GM23338 (cell line): ENCODE results near the gene KIAA2012. TPM values are rescaled to one million over a fixed set of nuclear protein-coding genes. Genes with fewer than 3 reads are reported as not detected.

Experiments used
- ATAC-seq: fragments of 200-7000 bp; cut with Tn5 transposase; 3 replicates; pipeline ENCODE4 v1.9.1; 2020
- DNase-seq: peaks from one replicate; pipeline ENCODE4 v3.0.0-alpha.2; 2015; ENCODE audit warnings: low spot score
- H2AFZ ChIP-seq: fragments of 200-600 bp; sonication (generic); 2 replicates; pipeline ENCODE4 v1.8.0; 2016; ENCODE audit warnings: antibody characterized with exemption, mild to moderate bottlenecking, moderate library complexity
- H3F3A ChIP-seq: fragments of 200-600 bp; sonication (generic); replicated peaks from 2 replicates; pipeline ENCODE4 v1.8.0; 2017; ENCODE audit warnings: antibody characterized with exemption, mixed run types, low read depth
- H3K27ac ChIP-seq: fragments of 200-600 bp; sonication (generic); 2 replicates; pipeline ENCODE4 v1.6.1; 2016; ENCODE audit warnings: low read depth
- H3K27me3 ChIP-seq: fragments of 200-600 bp; sonication (generic); 2 replicates; pipeline ENCODE4 v1.8.0; 2016; ENCODE audit warnings: mild to moderate bottlenecking, mixed run types, moderate library complexity; ENCODE audit not compliant: insufficient read depth
- H3K36me3 ChIP-seq: fragments of 200-600 bp; sonication (generic); 2 replicates; pipeline ENCODE4 v1.8.0; 2016; ENCODE audit warnings: mild to moderate bottlenecking; ENCODE audit not compliant: insufficient read depth
- H3K4me1 ChIP-seq: fragments of 200-600 bp; sonication (generic); 2 replicates; pipeline ENCODE4 v1.8.0; 2016; ENCODE audit warnings: mild to moderate bottlenecking, moderate library complexity; ENCODE audit not compliant: insufficient read depth
- H3K4me2 ChIP-seq: fragments of 200-600 bp; sonication (generic); 2 replicates; pipeline ENCODE4 v1.7.1; 2017; ENCODE audit warnings: mixed run types
- H3K4me3 ChIP-seq: fragments of 200-600 bp; sonication (generic); 2 replicates; pipeline ENCODE4 v1.6.1; 2016; ENCODE audit warnings: mixed run types
- H3K79me2 ChIP-seq: fragments of 200-600 bp; sonication (generic); replicated peaks from 2 replicates; pipeline ENCODE4 v1.8.0; 2017; ENCODE audit warnings: mild to moderate bottlenecking; ENCODE audit not compliant: insufficient read depth
- H3K9me2 ChIP-seq: fragments of 200-600 bp; sonication (generic); 2 replicates; pipeline ENCODE4 v1.8.0; 2017; ENCODE audit not compliant: insufficient read depth
- H4K20me1 ChIP-seq: fragments of 200-600 bp; sonication (generic); replicated peaks from 2 replicates; pipeline ENCODE4 v1.8.0; 2017; ENCODE audit warnings: mild to moderate bottlenecking; ENCODE audit not compliant: insufficient read depth
- H3K27ac Mint-ChIP-seq: 2 replicates; pipeline ENCODE4 v1.8.0; 2020; ENCODE audit warnings: inconsistent platforms, mild to moderate bottlenecking, moderate library complexity, mixed read lengths
- H3K27me3 Mint-ChIP-seq: 3 replicates; pipeline ENCODE4 v1.8.0; 2022; ENCODE audit warnings: low read depth, mild to moderate bottlenecking, moderate library complexity, mixed read lengths, inconsistent platforms; ENCODE audit not compliant: insufficient read depth, poor library complexity
- H3K36me3 Mint-ChIP-seq: 3 replicates; pipeline ENCODE4 v1.8.0; 2021; ENCODE audit warnings: low read depth, mild to moderate bottlenecking, inconsistent platforms, moderate library complexity, mixed read lengths
- H3K4me1 Mint-ChIP-seq: 3 replicates; pipeline ENCODE4 v1.8.0; 2020; ENCODE audit warnings: mild to moderate bottlenecking, inconsistent platforms, mixed read lengths
- H3K4me3 Mint-ChIP-seq: 3 replicates; pipeline ENCODE4 v1.8.0; 2021; ENCODE audit warnings: moderate library complexity, mild to moderate bottlenecking, inconsistent platforms, mixed read lengths
- H3K9me3 Mint-ChIP-seq: 3 replicates; pipeline ENCODE4 v1.8.0; 2020; ENCODE audit warnings: moderate library complexity, mild to moderate bottlenecking, inconsistent platforms, mixed read lengths
- CREB1 ChIP-seq: fragments of 250-450 bp; sonication (Bioruptor Pico); IDR thresholded peaks from 2 replicates; pipeline ENCODE4 v1.5.0; 2020; ENCODE audit warnings: low read depth, mild to moderate bottlenecking, moderate library complexity
- CTCF ChIP-seq, 2 experiments: fragments of 200-600 bp in 1 of 2; sonication (generic) in 1 of 2; conservative IDR thresholded peaks; 2 replicates each; pipeline versions ENCODE4 v1.5.1 to v1.6.1; 2016 to 2017; ENCODE audit warnings: antibody characterized with exemption in 2 of 2, low read depth in 2 of 2, mild to moderate bottlenecking in 2 of 2, moderate library complexity in 1 of 2
- ETS1 ChIP-seq: IDR thresholded peaks from 2 replicates; pipeline ENCODE4 v1.6.1; 2016; ENCODE audit warnings: antibody characterized with exemption
- EZH2 ChIP-seq: fragments of 200-600 bp; sonication (generic); IDR thresholded peaks from one replicate; pipeline ENCODE4 v1.8.0; 2017; ENCODE audit warnings: antibody characterized with exemption, mild to moderate bottlenecking, low read depth; ENCODE audit not compliant: unreplicated experiment
- EZH2phosphoT487 ChIP-seq: fragments of 200-600 bp; sonication (generic); IDR thresholded peaks from one replicate; pipeline ENCODE4 v1.8.1; 2018; ENCODE audit warnings: antibody characterized with exemption; ENCODE audit not compliant: unreplicated experiment
- JUNB ChIP-seq: IDR thresholded peaks from one replicate; pipeline ENCODE4 v1.6.1; 2016; ENCODE audit warnings: antibody characterized with exemption; ENCODE audit not compliant: unreplicated experiment
- NANOG ChIP-seq: IDR thresholded peaks from 2 replicates; pipeline ENCODE4 v1.6.1; 2016; ENCODE audit warnings: antibody characterized with exemption, borderline replicate concordance
- POLR2AphosphoS5 ChIP-seq: IDR thresholded peaks from 2 replicates; pipeline ENCODE4 v1.6.1; 2016; ENCODE audit warnings: antibody characterized with exemption, low read depth
- REST ChIP-seq: IDR thresholded peaks from one replicate; pipeline ENCODE4 v1.6.1; 2018; ENCODE audit warnings: antibody characterized with exemption; ENCODE audit not compliant: unreplicated experiment
- STAT1 ChIP-seq: IDR thresholded peaks from one replicate; pipeline ENCODE4 v1.6.1; 2016; ENCODE audit warnings: antibody characterized with exemption; ENCODE audit not compliant: unreplicated experiment
- ZNF114 ChIP-seq: fragments of 250-450 bp; sonication (Bioruptor Pico); IDR thresholded peaks from 2 replicates; pipeline ENCODE4 v1.5.0; 2020; ENCODE audit warnings: mild to moderate bottlenecking, moderate library complexity
- ZNF331 ChIP-seq: fragments of 250-450 bp; sonication (Bioruptor Pico); IDR thresholded peaks from 2 replicates; pipeline ENCODE4 v1.5.0; 2020; ENCODE audit warnings: low read depth, mild to moderate bottlenecking, moderate library complexity
- polyA plus RNA-seq: library from polyadenylated mRNA; unstranded; fragments of >200 nt; fragmentation: Nextera tagmentation; extraction: Ambion mirVana; gene quantifications from 2 replicates; pipeline ENCODE4 v1.2.1, GENCODE V29; 2016
- total RNA-seq: library from RNA; depleted of rRNA; stranded (reverse); fragments of >200 nt; shearing (Covaris generic); gene quantifications from 2 replicates; pipeline ENCODE4 v1.2.3, GENCODE V29; 2014

KIAA2012 gene
- total and polyA plus RNA-seq, 2 experiments from 2014 or later: 0.03 to 0.08 TPM

- H3K4me1 Mint-ChIP-seq: no peaks in the 10 kb centered on the region
- ATAC-seq: peak; percentile 97
- TF ChIP-seq ETS1 (no peak), EZH2 (no peak), ZNF331 (CRISPR knock-in tag) (no peak), NANOG (no peak), ZNF114 (CRISPR knock-in tag) (no peak), REST (no peak), CTCF (conservative IDR thresholded peaks at IDR 0.05; ENCODE audit: low read depth in 2 of 2) (peak; percentile 95), STAT1 (no peak), JUNB (no peak)
These were observed 105.4 kb downstream of the KIAA2012 start for GRCh38 chr2:202178346-202178958.

GRCh38 chr2:202184557-202184956, 111.5 kb downstream of the KIAA2012 start:
- no peaks in the 10 kb centered on the region for H3K27me3 ChIP-seq
- no peak overlapping the region for H3K4me2 ChIP-seq
- no peak overlapping the region for H3K27ac ChIP-seq
- no peak overlapping the region for H2AFZ ChIP-seq
- ATAC-seq (no peak), DNase-seq (no peak)
- Mint-ChIP-seq H3K27me3 (peaks cover 2% of the 10 kb centered on the region), H3K9me3 (no peaks in the 10 kb centered on the region), H3K4me1 (no peaks in the 10 kb centered on the region), H3K4me3 (no peak overlapping the region), H3K36me3 (no peaks in the 10 kb centered on the region), H3K27ac (no peak overlapping the region)
- H3F3A ChIP-seq: no peaks in the 10 kb centered on the region
- H3K79me2 ChIP-seq: no peaks in the 10 kb centered on the region
- no peaks in the 10 kb centered on the region for H3K36me3 ChIP-seq
- no peaks in the 10 kb centered on the region for H3K4me1 ChIP-seq
- H3K9me2 ChIP-seq: no peaks in the 10 kb centered on the region
- no peak overlapping the region for H3K4me3 ChIP-seq
- H4K20me1 ChIP-seq: no peaks in the 10 kb centered on the region
- TF ChIP-seq STAT1 (no peak), POLR2AphosphoS5 (no peak), ZNF114 (CRISPR knock-in tag) (no peak), NANOG (no peak), CTCF (conservative IDR thresholded peaks at IDR 0.05; ENCODE audit: low read depth in 2 of 2) (no peak), ZNF331 (CRISPR knock-in tag) (no peak), EZH2 (no peak), JUNB (no peak), EZH2phosphoT487 (no peak), CREB1 (no peak)

More at GRCh38 chr2:202178346-202178958, 105.4 kb downstream of the KIAA2012 start:
- H3K27ac ChIP-seq: no peak overlapping the region
- H3K4me1 ChIP-seq: no peaks in the 10 kb centered on the region
- Mint-ChIP-seq H3K4me3 (no peak overlapping the region), H3K36me3 (no peaks in the 10 kb centered on the region), H3K27ac (no peak overlapping the region), H3K27me3 (peaks cover 6% of the 10 kb centered on the region), H3K9me3 (peaks cover 12% of the 10 kb centered on the region; the same call in 2 of the 3 replicates)
- H4K20me1 ChIP-seq: no peaks in the 10 kb centered on the region
- H2AFZ ChIP-seq: no peak overlapping the region
- H3K36me3 ChIP-seq: no peaks in the 10 kb centered on the region
- no peaks in the 10 kb centered on the region for H3K9me2 ChIP-seq
- DNase-seq: peak; percentile 94
- no peak overlapping the region for H3K4me2 ChIP-seq
- no peaks in the 10 kb centered on the region for H3K79me2 ChIP-seq
- H3K4me3 ChIP-seq: no peak overlapping the region
- no peaks in the 10 kb centered on the region for H3K27me3 ChIP-seq
- no peaks in the 10 kb centered on the region for H3F3A ChIP-seq
